SK-N-SH (cell line): Measurements from ENCODE around the gene JOSD2.

Experiments
- CTCF ChIP-seq: fragments of 200-600 bp; sonication (generic); IDR thresholded peaks from 2 replicates; pipeline ENCODE4 v1.6.1; 2017; ENCODE audit warnings: antibody characterized with exemption, mild to moderate bottlenecking, moderate library complexity
- ELF1 ChIP-seq: IDR thresholded peaks from 2 replicates; pipeline ENCODE4 v1.4.0; 2012
- EP300 ChIP-seq, 2 experiments: IDR thresholded peaks; 2 replicates each; pipeline versions ENCODE4 v1.4.0 to v1.6.1; 2012; ENCODE audit warnings: borderline replicate concordance in 1 of 2, low read depth in 1 of 2, low read length in 1 of 2
- EZH2phosphoT487 ChIP-seq: fragments of 200-600 bp; sonication (generic); IDR thresholded peaks from 2 replicates; pipeline ENCODE4 v1.6.1; 2017; ENCODE audit warnings: low read depth, mixed run types, mild to moderate bottlenecking, antibody characterized with exemption, moderate library complexity, borderline replicate concordance
- GABPA ChIP-seq: IDR thresholded peaks from 2 replicates; pipeline ENCODE4 v1.4.0; 2012; ENCODE audit warnings: low read depth, mild to moderate bottlenecking
- MEF2A ChIP-seq: IDR thresholded peaks from 2 replicates; pipeline ENCODE4 v1.4.0; 2012; ENCODE audit warnings: low read depth, borderline replicate concordance
- RAD21 ChIP-seq: IDR thresholded peaks from 2 replicates; pipeline ENCODE4 v1.6.1; 2012; ENCODE audit warnings: mild to moderate bottlenecking, low read length
- REST ChIP-seq: IDR thresholded peaks from 2 replicates; pipeline ENCODE4 v1.6.1; 2012; ENCODE audit warnings: mild to moderate bottlenecking, low read depth, low read length, moderate library complexity
- RXRA ChIP-seq: IDR thresholded peaks from 2 replicates; pipeline ENCODE4 v1.4.0; 2012; ENCODE audit warnings: low read depth, mild to moderate bottlenecking, borderline replicate concordance
- TAF1 ChIP-seq: IDR thresholded peaks from 2 replicates; pipeline ENCODE4 v1.6.1; 2012; ENCODE audit warnings: low read depth, mild to moderate bottlenecking, low read length, moderate library complexity, borderline replicate concordance
- USF2 ChIP-seq: fragments of 150-350 bp; IDR thresholded peaks from 2 replicates; pipeline ENCODE4 v1.6.1; 2017; ENCODE audit warnings: antibody characterized with exemption, low read length, low read depth, borderline replicate concordance
- YY1 ChIP-seq: IDR thresholded peaks from 2 replicates; pipeline ENCODE4 v1.4.0; 2012; ENCODE audit warnings: low read depth, mild to moderate bottlenecking

- TF ChIP-seq GABPA: no peak
- TF ChIP-seq MEF2A: no peak
- no peak for TF ChIP-seq CTCF
- no peak for TF ChIP-seq RAD21
- no peak for TF ChIP-seq ELF1
- TF ChIP-seq USF2: no peak
- no peak for TF ChIP-seq RXRA
- no peak for TF ChIP-seq EZH2phosphoT487
- TF ChIP-seq EP300 (IDR thresholded peaks at IDR 0.05; ENCODE audit: borderline replicate concordance in 1 of 2, low read depth in 1 of 2, low read length in 1 of 2): no peak
- no peak for TF ChIP-seq REST
- no peak for TF ChIP-seq TAF1
- no peak for TF ChIP-seq YY1
These were observed 15.9 kb downstream of the JOSD2 start for GRCh38 chr19:50495020-50495531.
